Mesenchymal stem cell (in vitro differentiated cells and primary cell): ENCODE measurements around the gene RPTOR.

Experiments used
- DNase-seq: peaks from one replicate; pipeline ENCODE4 v3.0.0-alpha.2; 2013
- H2AFZ ChIP-seq: one replicate; pipeline ENCODE4 v1.6.1; 2013; ENCODE audit warnings: low read depth, mild to moderate bottlenecking, control low read depth, inconsistent platforms, low read length, moderate library complexity
- H2AK5ac ChIP-seq: 2 replicates; pipeline ENCODE4 v1.6.1; 2013; ENCODE audit warnings: low read length, moderate library complexity, mild to moderate bottlenecking, inconsistent platforms; ENCODE audit not compliant: severe bottlenecking
- H2BK120ac ChIP-seq: one replicate; pipeline ENCODE4 v1.6.1; 2013; ENCODE audit warnings: low read depth, mild to moderate bottlenecking, inconsistent platforms, low read length, moderate library complexity
- H2BK12ac ChIP-seq, 2 experiments: one replicate each; pipeline ENCODE4 v1.6.1; 2013; ENCODE audit warnings: inconsistent platforms in 2 of 2, low read length in 2 of 2, mild to moderate bottlenecking in 2 of 2, moderate library complexity in 2 of 2, control low read depth in 1 of 2
- H2BK15ac ChIP-seq: one replicate; pipeline ENCODE4 v1.6.1; 2013; ENCODE audit warnings: mild to moderate bottlenecking, low read depth, inconsistent platforms; ENCODE audit not compliant: poor library complexity, severe bottlenecking
- H2BK5ac ChIP-seq: 2 replicates; pipeline ENCODE4 v1.6.1; 2013; ENCODE audit warnings: low read depth, mild to moderate bottlenecking, low read length, control low read depth, inconsistent platforms; ENCODE audit not compliant: poor library complexity, severe bottlenecking
- H3K14ac ChIP-seq, 2 experiments: one replicate each; pipeline ENCODE4 v1.6.1; 2013; ENCODE audit warnings: inconsistent platforms in 2 of 2, low read length in 2 of 2, control low read depth in 1 of 2, mild to moderate bottlenecking in 1 of 2, moderate library complexity in 1 of 2
- H3K18ac ChIP-seq, 2 experiments: one replicate each; pipeline ENCODE4 v1.6.1; 2013; ENCODE audit warnings: inconsistent platforms in 2 of 2, low read length in 2 of 2, control low read depth in 1 of 2, low read depth in 1 of 2, mild to moderate bottlenecking in 1 of 2
- H3K23ac ChIP-seq, 2 experiments: one replicate each; pipeline ENCODE4 v1.6.1; 2013; ENCODE audit warnings: inconsistent platforms in 2 of 2, low read length in 2 of 2, mild to moderate bottlenecking in 2 of 2, moderate library complexity in 2 of 2, control low read depth in 1 of 2
- H3K27ac ChIP-seq: 2 replicates; pipeline ENCODE4 v1.5.1; 2013; ENCODE audit warnings: mild to moderate bottlenecking, moderate library complexity, low read length, control low read depth, inconsistent platforms; ENCODE audit not compliant: poor library complexity, severe bottlenecking
- H3K27me3 ChIP-seq, 2 experiments: 2 replicates each; pipeline versions ENCODE4 v1.6.1 to v1.7.0; 2013; ENCODE audit warnings: low read length in 2 of 2, mild to moderate bottlenecking in 2 of 2, moderate library complexity in 2 of 2, control low read depth in 1 of 2, inconsistent platforms in 1 of 2; ENCODE audit not compliant: control insufficient read depth in 1 of 2, insufficient read depth in 1 of 2
- H3K36me3 ChIP-seq, 2 experiments: 2 replicates each; pipeline versions ENCODE4 v1.6.1 to v1.7.0; 2013; ENCODE audit warnings: low read length in 2 of 2, control low read depth in 1 of 2, inconsistent platforms in 1 of 2, low read depth in 1 of 2, mild to moderate bottlenecking in 1 of 2; ENCODE audit not compliant: insufficient read depth in 2 of 2, control insufficient read depth in 1 of 2
- H3K4ac ChIP-seq, 2 experiments: one replicate each; pipeline ENCODE4 v1.6.1; 2013; ENCODE audit warnings: inconsistent platforms in 2 of 2, low read length in 2 of 2, mild to moderate bottlenecking in 2 of 2, moderate library complexity in 2 of 2, control low read depth in 1 of 2, low read depth in 1 of 2
- H3K4me1 ChIP-seq: 2 replicates; pipeline ENCODE4 v1.6.1; 2013; ENCODE audit warnings: low read depth, low read length, control low read depth; ENCODE audit not compliant: control insufficient read depth, insufficient read depth
- H3K4me2 ChIP-seq: 2 replicates; pipeline ENCODE4 v1.6.1; 2013; ENCODE audit warnings: low read length, mild to moderate bottlenecking, inconsistent platforms; ENCODE audit not compliant: poor library complexity, severe bottlenecking
- H3K4me3 ChIP-seq, 2 experiments: 2 replicates each; pipeline versions ENCODE4 v1.5.1 to v1.7.0; 2013; ENCODE audit warnings: low read length in 2 of 2, mild to moderate bottlenecking in 2 of 2, control low read depth in 1 of 2, low read depth in 1 of 2; ENCODE audit not compliant: insufficient read depth in 1 of 2
- H3K79me1 ChIP-seq: replicated peaks from 2 replicates; pipeline ENCODE4 v1.6.1; 2013; ENCODE audit warnings: mild to moderate bottlenecking, control low read depth, low read length, inconsistent platforms; ENCODE audit not compliant: poor library complexity, severe bottlenecking
- H3K9ac ChIP-seq: 2 replicates; pipeline ENCODE4 v1.7.0; 2013; ENCODE audit warnings: mild to moderate bottlenecking, low read length, moderate library complexity
- H3K9me3 ChIP-seq: 2 replicates; pipeline ENCODE4 v1.7.0; 2013; ENCODE audit warnings: mild to moderate bottlenecking, low read length; ENCODE audit not compliant: control insufficient read depth
- H4K8ac ChIP-seq: one replicate; pipeline ENCODE4 v1.6.1; 2013; ENCODE audit warnings: inconsistent platforms, mild to moderate bottlenecking, low read length, moderate library complexity
- H4K91ac ChIP-seq: one replicate; pipeline ENCODE4 v1.6.1; 2013; ENCODE audit warnings: mild to moderate bottlenecking, low read length, inconsistent platforms
- whole genome bisulfite sequencing: methylation state at CpG from one replicate; pipeline ENCODE4 v1.1.7; 2013; ENCODE audit warnings: mixed read lengths; 5-methylcytosine and 5-hydroxymethylcytosine counted together

RPTOR gene

DNA sequence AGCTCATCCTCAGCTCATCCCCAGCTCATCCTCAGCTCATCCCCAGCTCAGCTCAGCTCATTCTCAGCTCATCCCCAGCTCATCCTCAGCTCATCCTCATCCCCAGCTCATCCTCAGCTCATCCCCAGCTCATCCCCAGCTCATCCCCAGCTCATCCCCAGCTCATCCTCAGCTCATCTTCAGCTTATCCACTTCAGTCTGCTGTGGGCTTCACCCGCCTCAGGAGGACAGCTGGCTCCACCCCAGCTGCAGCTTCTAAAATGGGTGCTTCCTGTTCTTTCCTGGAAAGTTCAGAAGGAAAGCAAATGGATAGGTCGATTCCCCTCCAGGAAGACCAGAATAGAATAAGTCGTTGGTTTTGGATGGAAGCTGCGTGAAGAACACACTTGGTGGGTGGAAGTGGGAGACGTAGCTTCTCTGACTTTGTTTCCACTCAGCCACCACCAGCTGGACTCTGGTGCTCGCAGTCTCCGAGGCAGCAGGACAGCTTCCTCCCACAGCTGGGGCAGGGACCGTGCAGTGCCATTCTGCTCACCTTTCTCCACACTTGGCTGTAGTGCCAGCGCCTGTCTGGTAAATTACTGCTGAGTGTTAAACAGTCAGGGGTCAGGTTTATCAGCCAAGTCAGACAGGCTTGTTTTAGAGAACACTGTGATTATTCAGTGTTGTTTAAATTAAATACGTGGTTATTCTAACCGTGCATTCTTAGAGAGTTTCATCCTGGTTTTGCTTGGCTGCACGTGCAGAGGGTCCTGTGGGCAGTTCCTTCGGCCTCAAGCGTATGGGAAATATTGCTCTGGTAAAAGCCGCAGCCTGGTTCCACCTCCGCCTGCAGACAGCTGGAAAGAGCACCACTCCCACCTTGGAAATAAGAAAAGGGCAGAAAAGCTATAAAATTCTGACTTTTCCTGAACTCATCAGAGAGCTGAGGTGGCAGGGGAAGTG lies 386.0 kb downstream of the RPTOR start:
- Histone ChIP-seq H3K18ac (no peak overlapping the region), H3K36me3 (peaks cover 8 to 47% of the 10 kb centered on the region in 2 experiments), H3K27ac (no peak overlapping the region), H3K23ac (no peak overlapping the region), H2BK12ac (no peak overlapping the region), H3K9me3 (no peaks in the 10 kb centered on the region), H3K4me3 (no peak overlapping the region), H2BK15ac (no peak overlapping the region), H3K4me1 (peaks cover 33% of the 10 kb centered on the region), H4K91ac (no peak overlapping the region), H3K9ac (no peak overlapping the region), H4K8ac (no peak overlapping the region), H3K4me2 (no peak overlapping the region), H2BK5ac (no peak overlapping the region), H3K27me3 (no peaks in the 10 kb centered on the region), H2BK120ac (no peak overlapping the region), H3K14ac (no peak overlapping the region), H2AFZ (no peak overlapping the region), H3K4ac (no peak overlapping the region), H3K79me1 (no peaks in the 10 kb centered on the region), H2AK5ac (no peak overlapping the region)
- 94% methylated on average over 15 of the region's 16 CpGs for WGBS
- DNase-seq: no peak

DNA sequence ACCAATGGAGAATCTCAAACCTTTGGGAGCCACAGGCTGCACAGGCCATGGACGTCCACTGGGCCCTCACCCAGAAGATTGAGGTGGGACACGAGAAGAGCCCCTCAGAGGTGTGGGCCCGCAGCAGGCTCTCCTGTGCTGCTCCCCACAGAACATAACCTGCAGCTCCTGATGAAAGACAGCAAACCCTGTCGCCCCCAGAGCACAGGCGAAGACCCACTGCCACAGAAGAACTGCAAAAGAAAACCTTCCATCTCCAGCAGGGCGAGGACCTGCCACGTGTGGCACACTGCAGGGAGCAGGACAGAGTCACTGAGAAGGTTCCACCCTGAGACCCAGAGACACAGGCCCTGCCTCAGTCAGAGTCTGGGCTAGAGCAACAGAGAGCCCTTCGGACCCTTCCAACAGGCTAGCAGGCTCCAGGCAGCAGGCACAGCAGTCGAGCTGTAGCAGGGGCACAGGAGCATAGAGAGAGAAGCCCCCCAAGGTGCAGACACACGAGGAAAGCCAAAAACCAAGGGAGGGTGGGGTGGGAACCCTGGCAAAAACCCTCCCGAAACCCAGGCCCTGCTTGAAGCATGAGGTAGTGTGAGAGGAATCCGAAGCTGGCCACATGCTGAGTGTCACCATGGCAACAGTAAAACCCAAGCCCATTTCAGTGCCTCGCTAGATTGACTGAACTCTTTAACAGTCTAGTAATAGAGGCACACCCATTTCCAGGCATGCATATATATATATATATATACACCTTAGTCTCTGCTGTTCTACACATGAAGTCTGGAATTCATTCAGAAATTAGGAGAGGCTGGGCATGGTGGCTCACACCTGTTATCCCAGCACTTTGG lies 387.0 kb downstream of the RPTOR start:
- Histone ChIP-seq H2BK15ac (no peak overlapping the region), H3K4me1 (peaks cover 28% of the 10 kb centered on the region), H3K4me3 (no peak overlapping the region), H3K9ac (peak overlapping the region; percentile 40), H3K23ac (no peak overlapping the region), H2AFZ (no peak overlapping the region), H3K79me1 (no peaks in the 10 kb centered on the region), H4K8ac (no peak overlapping the region), H3K27me3 (no peaks in the 10 kb centered on the region), H3K18ac (no peak overlapping the region), H4K91ac (no peak overlapping the region), H2BK120ac (no peak overlapping the region), H2BK12ac (no peak overlapping the region), H3K4me2 (no peak overlapping the region), H3K27ac (peak overlapping the region; percentile 17), H2BK5ac (no peak overlapping the region), H3K9me3 (no peaks in the 10 kb centered on the region), H2AK5ac (peak overlapping the region; percentile 55), H3K36me3 (peaks cover 6 to 37% of the 10 kb centered on the region in 2 experiments), H3K4ac (no peak overlapping the region), H3K14ac (no peak overlapping the region)
- WGBS: 69% methylated on average over 12 of the region's 13 CpGs
- peak; percentile 80 for DNase-seq

DNA sequence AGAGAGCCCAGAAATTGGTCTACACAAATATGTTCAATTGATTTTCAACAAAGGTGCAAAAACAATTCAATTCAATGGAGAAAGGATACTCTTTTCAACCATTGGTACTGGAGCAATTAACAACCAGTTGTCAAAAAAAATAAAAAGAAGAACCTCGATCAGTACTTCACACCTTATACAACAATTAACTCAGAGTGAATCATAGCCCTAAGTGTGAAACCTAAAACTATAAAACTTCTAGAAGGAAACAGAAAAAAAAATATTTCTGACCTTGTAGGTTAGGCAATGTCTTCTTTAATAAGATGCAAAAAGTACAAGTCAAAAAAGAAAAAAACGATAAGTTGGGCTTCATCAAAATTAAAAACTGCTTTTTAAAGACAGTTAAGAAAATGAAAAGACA lies 390.9 kb downstream of the RPTOR start:
- H3K4me3 ChIP-seq: no peak overlapping the region
- WGBS: 100% methylated on average over 2 of the region's 2 CpGs

DNA sequence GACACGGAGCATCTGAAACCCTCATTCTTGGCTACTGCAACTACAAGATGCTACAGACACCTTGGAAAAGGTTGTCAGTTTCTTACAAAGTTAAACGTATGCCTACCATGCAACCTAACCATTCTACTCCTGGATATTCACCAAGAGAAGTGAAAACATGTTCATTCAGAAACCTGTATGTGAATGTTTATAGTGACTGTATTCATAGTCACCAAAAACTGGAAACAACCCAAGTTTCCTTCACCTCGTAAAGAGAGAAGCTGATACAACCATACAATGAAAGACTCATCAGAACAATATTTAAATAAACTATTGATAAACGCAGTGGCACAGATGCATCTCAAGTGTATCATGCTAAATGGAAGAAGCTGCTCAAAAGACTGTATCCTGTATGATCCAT lies 391.6 kb downstream of the RPTOR start:
- no peak overlapping the region for H3K4me2 ChIP-seq
- H2BK5ac ChIP-seq: no peak overlapping the region
- no peak overlapping the region for H4K8ac ChIP-seq
- DNase-seq: no peak
- H3K27me3 ChIP-seq: no peaks in the 10 kb centered on the region
- H2AK5ac ChIP-seq: no peak overlapping the region
- H2AFZ ChIP-seq: no peak overlapping the region
- H3K4me3 ChIP-seq: no peak overlapping the region
- H3K14ac ChIP-seq: no peak overlapping the region
- 99% methylated on average over 4 of the region's 4 CpGs for WGBS
- H4K91ac ChIP-seq: no peak overlapping the region
- no peaks in the 10 kb centered on the region for H3K79me1 ChIP-seq
- no peak overlapping the region for H3K18ac ChIP-seq
- no peak overlapping the region for H2BK12ac ChIP-seq
- no peak overlapping the region for H3K27ac ChIP-seq
- peaks cover 12 to 21% of the 10 kb centered on the region in 2 experiments for H3K36me3 ChIP-seq
- H3K4me1 ChIP-seq: peaks cover 10% of the 10 kb centered on the region
- H3K23ac ChIP-seq: no peak overlapping the region
- H3K9ac ChIP-seq: no peak overlapping the region
- no peak overlapping the region for H3K4ac ChIP-seq
- H2BK15ac ChIP-seq: no peak overlapping the region
- H2BK120ac ChIP-seq: no peak overlapping the region
- no peaks in the 10 kb centered on the region for H3K9me3 ChIP-seq

More for the DNA sequence above, 390.9 kb downstream of the RPTOR start:
- Histone ChIP-seq H2BK12ac (no peak overlapping the region), H4K8ac (no peak overlapping the region), H4K91ac (no peak overlapping the region), H3K4me2 (no peak overlapping the region), H3K18ac (no peak overlapping the region), H3K36me3 (peaks cover 14% of the 10 kb centered on the region in 2 experiments), H3K27ac (no peak overlapping the region), H3K79me1 (no peaks in the 10 kb centered on the region), H3K23ac (no peak overlapping the region), H2AFZ (no peak overlapping the region), H2BK5ac (no peak overlapping the region), H3K9ac (no peak overlapping the region), H3K4me1 (peaks cover 16% of the 10 kb centered on the region), H3K27me3 (no peaks in the 10 kb centered on the region), H2BK120ac (no peak overlapping the region), H3K14ac (no peak overlapping the region), H2BK15ac (no peak overlapping the region), H3K4ac (no peak overlapping the region), H2AK5ac (no peak overlapping the region), H3K9me3 (no peaks in the 10 kb centered on the region)
- no peak for DNase-seq
